ENCODE data around the gene SH3YL1.

GRCh38 chr2:279956-280649, 16.3 kb upstream of the SH3YL1 start:
- TF ChIP-seq CTCF (conservative IDR thresholded peaks at IDR 0.05) (no peak), EZH2 (IDR thresholded peaks at IDR 0.05; ENCODE audit: low read depth) (no peak)
